ENCODE data around the gene DOCK4. TPM values are rescaled to one million over a fixed set of nuclear protein-coding genes. Genes with fewer than 3 reads are reported as not detected.

DOCK4 gene
- total RNA-seq, 1 experiment from 2014 or later = 4.9 TPM

DNA sequence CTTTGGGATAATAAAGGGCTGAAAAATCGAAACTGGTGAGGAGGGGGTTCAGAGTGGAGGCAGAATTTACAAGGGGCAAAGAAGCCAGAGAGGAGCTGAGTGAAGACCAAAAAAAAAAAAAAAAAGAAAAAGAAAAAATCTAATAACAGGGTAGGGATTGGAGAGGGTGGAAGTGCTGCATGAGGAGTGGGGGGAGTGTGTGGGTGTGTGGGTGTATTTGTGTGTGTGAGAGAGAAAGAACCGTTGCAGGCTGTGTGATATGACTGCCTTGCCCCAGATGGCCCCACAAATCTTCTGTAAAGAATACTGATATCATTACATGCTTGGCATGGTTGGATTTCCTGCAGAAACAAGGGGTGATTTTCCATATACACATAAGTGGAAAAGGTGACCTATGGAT, 436.1 kb downstream of the DOCK4 start:
- Histone ChIP-seq H2BK120ac (ENCODE audit: low read depth, low read length, poor library complexity, severe bottlenecking) (no peak overlapping the region), H4K5ac (ENCODE audit: insufficient read length, low read depth, low read length) (no peak overlapping the region), H2AFZ (ENCODE audit: low read length) (no peak overlapping the region), H2BK15ac (ENCODE audit: low read depth, low read length) (no peak overlapping the region), H3K27me3 (ENCODE audit: insufficient read depth, low read length) (no peaks in the 10 kb centered on the region), H3K79me1 (ENCODE audit: insufficient read depth, low read depth, low read length, poor library complexity, severe bottlenecking) (no peaks in the 10 kb centered on the region), H3K23ac (ENCODE audit: insufficient read length, low read depth, low read length) (no peak overlapping the region), H3K4me1 (ENCODE audit: insufficient read depth, low read length) (no peaks in the 10 kb centered on the region), H3T11ph (ENCODE audit: low read length) (no peak overlapping the region), H3K9ac (ENCODE audit: extremely low read depth, insufficient read length, low read length) (no peak overlapping the region), H4K20me1 (ENCODE audit: control insufficient read depth, insufficient read depth, insufficient read length) (no peaks in the 10 kb centered on the region), H2BK12ac (ENCODE audit: insufficient read length, low read depth, low read length) (no peak overlapping the region), H3K4me2 (ENCODE audit: insufficient read depth, insufficient read length, low read length) (no peak overlapping the region), H3K56ac (ENCODE audit: insufficient read length, low read depth, low read length) (no peak overlapping the region), H3K14ac (ENCODE audit: insufficient read depth, low read length) (no peak overlapping the region), H3K18ac (ENCODE audit: insufficient read length, low read depth, low read length) (no peak overlapping the region), H3K9me3 (ENCODE audit: control insufficient read depth, low read depth, low read length) (no peaks in the 10 kb centered on the region), H2BK20ac (ENCODE audit: low read depth, low read length, poor library complexity, severe bottlenecking) (no peak overlapping the region), H4K91ac (ENCODE audit: insufficient read length, low read depth, low read length) (no peak overlapping the region), H2AK5ac (ENCODE audit: insufficient read length, low read length) (no peak overlapping the region), H4K8ac (replicated peaks; ENCODE audit: insufficient read length, low read depth, low read length) (no peak overlapping the region), H3K4ac (ENCODE audit: low read depth, low read length) (no peak overlapping the region), H3K27ac (ENCODE audit: insufficient read length, low read depth, low read length) (no peak overlapping the region), H3K23me2 (ENCODE audit: insufficient read length, low read depth, low read length, poor library complexity, severe bottlenecking) (no peaks in the 10 kb centered on the region), H2BK5ac (ENCODE audit: insufficient read length, low read length) (no peak overlapping the region), H3K79me2 (ENCODE audit: insufficient read depth, low read length) (no peaks in the 10 kb centered on the region)
- H3K4me3 Mint-ChIP-seq = no peak overlapping the region
- H3K4me1 Mint-ChIP-seq = peaks cover 22 to 31% of the 10 kb centered on the region in 2 experiments
- no peak for TF ChIP-seq CTCF (conservative IDR thresholded peaks at IDR 0.05)
- H3K27ac Mint-ChIP-seq = no peak overlapping the region
- no peaks in the 10 kb centered on the region for H3K9me3 Mint-ChIP-seq
- 100% methylated on average over 1 of the region's 2 CpGs for WGBS (ENCODE audit: extremely low coverage, insufficient read length, low lambda C conversion rate)
- H3K27me3 Mint-ChIP-seq (ENCODE audit: low read depth) = no peaks in the 10 kb centered on the region
- DNase-seq = no peak
- peaks cover 0 to 8% (median 0%) of the 10 kb centered on the region in 3 experiments; a peak in 2 of 7 replicates for H3K36me3 Mint-ChIP-seq (ENCODE audit: insufficient read depth in 1 of 3, low read depth in 3 of 3)
